Right renal cortex interstitium (tissue), 3 donors: ENCODE measurements around the gene NRARP. TPM values are rescaled to one million over a fixed set of nuclear protein-coding genes. Genes with fewer than 3 reads are reported as not detected.

Experiments
- DNase-seq, 3 donors: peaks; one replicate each; pipeline ENCODE4 v3.0.0-alpha.2; 2013; ENCODE audit warnings: low read depth in 3 of 3, low spot score in 2 of 3
- polyA plus RNA-seq, 3 donors: library from polyadenylated mRNA; unstranded; fragments of 120-200 nt; gene quantifications; one replicate each; pipeline ENCODE4 v1.2.1, GENCODE V29; 2013; ENCODE audit not compliant: insufficient read length in 3 of 3

Gene NRARP
- polyA plus RNA-seq, 3 donors, result 5.3 to 7.5 (median 6.4) TPM

GRCh38 chr9:137311986-137312851 lies 10.1 kb upstream of the NRARP start:
- no peak for DNase-seq

DNA sequence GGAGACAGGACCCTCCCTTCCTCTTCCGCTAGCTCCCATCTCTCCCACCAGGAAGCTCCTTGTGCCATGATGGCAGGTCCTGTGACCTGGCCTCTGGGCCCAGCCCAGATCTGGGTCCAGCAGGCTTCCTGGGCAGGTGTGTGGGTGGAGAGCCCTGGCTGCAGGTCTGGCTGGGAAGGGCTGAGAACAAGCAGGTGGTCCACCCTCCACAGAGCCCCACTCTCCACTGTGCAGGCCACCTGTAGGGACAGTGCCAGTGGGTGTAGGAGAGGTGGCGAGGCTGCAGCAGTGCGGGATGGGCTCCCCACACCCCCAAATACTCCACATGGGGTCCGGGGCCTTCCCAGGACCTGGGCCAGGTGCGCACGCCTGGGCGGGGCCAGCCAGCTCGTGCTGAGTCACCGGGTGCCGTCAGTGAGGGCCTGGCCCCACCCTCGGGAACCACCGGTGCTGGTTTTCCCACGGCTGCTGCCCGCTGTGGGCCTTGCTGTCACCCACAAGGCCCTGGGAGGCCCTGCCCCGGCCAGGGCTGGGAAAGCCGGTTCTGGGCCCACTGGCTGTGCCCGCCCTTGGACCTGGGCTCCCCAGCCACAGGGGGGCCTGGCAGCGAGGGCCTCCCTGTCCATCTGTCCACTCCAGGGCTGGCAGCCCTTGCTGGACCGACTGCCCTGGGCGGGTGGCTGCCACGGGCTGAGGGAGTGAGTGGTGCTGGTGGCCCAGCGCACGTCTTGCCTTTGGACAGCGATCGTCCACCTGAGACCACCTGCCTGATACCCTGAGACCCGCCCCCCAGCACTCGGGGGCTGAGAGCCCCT lies 9.3 kb upstream of the NRARP start:
- DNase-seq, result no peak

GRCh38 chr9:137310189-137311052 lies 8.3 kb upstream of the NRARP start:
- no peak for DNase-seq

- no peak for DNase-seq
Measured at GRCh38 chr9:137309368-137310188, 7.5 kb upstream of the NRARP start.

DNA sequence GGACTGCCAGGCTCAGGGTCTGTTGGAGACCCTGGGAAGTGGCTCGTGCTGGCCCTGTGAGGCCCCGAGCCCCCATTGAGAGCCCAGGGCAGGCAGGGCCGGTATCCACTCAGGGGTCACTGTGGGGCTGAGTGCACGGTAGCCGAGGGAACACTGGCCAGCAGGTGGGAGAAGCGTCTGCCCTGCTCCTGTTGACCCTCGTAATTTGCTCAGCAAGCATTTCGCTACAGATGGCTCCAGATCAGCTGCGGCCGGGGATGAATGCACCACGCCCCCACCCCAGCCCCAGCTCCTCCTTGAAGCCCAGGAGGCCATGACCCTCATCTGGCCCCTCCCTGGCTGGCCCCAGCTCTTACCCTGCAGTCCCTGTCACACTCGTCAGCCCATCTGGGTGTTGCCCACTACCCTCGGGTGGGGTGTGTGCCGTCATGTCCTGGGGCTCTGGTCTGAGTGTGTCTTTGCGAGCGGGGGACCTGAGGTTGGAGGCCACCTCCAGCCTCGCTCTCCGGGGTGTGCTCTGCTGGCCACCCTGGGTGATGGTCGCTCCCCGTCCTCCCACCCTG lies 6.1 kb upstream of the NRARP start:
- no peak for DNase-seq

DNA sequence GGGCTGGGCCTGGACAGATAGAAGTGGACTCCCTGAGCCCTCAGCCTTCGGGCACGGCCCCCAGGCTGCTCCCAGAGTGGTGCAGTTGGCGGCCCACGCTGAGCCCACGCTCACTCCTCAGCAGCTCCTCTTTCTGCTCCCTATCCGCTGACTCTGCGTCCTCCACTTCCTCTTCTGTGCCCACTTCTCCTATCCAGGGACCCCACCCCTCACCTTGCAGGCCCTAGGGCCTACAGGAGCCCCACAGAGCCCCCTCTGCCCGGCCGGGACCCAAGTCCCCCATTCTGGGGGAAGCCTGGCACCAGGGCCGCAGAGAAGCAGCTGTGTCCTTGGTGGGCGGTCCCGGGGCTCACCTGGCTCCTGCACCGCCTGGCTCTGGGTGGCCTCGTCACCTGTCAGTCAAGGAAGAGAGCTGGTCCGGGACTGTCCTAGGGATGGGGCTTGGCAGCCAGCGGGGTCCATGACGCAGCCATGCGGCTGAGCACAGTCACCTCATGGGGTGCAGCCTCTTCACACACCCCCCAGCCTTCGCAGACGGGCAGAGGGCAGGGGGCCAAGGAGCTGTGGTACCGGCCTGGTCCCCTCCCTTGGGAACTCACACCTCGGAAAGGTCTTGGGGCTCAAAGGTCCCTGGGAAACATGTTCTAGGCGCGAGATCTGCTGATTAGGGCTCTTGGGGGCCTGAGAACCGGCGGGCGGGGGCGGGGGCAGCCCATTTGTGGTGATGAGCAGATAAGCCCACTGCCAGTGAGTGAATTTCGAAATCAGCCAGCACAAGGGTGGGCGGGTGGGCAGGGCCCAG lies 5.4 kb upstream of the NRARP start:
- DNase-seq, result no peak

- DNase-seq, result no peak
Measured at GRCh38 chr9:137306850-137307254, 4.8 kb upstream of the NRARP start.

DNA sequence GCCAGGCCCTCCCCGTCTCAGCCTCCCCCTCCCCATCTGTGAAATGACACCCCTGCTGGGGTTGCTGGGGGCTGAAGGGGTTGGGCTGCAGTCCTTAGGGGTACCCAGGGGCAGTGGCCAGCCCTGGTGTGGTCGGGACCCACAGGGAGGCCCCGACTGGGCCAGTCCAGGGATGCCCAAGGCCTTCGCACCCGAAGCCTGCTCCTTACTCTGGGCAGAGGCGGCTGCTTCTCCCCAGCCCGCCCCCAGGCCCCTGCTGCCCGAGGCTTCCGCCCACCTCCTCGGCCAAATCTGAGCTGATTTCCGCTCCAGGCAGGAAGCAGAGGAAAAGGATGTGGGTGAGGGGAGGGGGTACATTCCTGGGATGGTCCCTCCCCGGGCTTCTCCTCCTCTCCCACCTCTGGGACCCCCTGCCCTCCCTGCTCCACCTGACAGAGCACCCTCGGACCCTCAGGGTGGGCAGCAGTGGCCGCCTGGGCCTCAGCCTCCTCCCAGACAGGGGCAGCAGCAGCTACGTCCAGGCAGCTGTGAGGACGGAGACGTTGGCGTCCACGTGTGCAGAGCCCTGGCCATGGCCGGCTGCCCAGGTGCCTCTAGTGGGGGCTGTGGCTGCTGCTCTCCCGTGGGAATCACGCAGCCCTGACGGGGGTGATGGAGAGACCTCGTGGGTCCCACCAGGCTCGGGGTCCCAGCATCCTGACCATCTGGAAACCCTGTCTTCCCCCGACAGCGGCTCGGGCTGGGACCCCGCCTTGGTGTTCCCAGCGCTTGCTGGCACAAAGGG lies 4.2 kb upstream of the NRARP start:
- DNase-seq, result no peak

GRCh38 chr9:137305798-137306065 lies 3.7 kb upstream of the NRARP start:
- no peak for DNase-seq

- no peak for DNase-seq
Measured at GRCh38 chr9:137305060-137305797, 3.2 kb upstream of the NRARP start.

GRCh38 chr9:137304383-137305059 lies 2.5 kb upstream of the NRARP start:
- no peak for DNase-seq

DNA sequence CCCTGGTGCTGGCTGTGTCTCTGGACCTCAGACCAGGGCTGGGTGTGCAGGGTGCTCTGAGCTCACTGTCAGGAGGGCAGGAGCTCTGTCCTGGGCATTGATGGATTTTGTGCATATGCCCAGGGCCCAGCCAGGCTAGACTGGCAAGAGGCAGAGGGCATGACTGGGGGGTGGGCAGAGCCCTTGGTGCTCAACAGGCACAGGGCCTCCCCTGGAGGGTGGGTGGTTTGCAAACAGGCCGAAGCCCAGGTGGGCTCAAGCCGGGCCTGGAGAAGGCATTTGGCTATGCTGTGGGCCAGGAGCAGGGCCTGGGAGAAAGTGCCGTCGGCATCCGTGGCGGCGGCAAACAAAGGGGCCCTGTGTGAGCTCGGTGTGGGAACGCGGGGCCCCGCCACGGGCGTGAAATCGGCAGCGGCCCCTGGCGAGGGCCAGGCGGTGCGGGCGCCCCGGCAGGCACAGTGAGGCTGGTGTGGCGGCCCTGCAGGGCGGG lies 1.9 kb upstream of the NRARP start:
- DNase-seq, result no peak

GRCh38 chr9:137303151-137303892 lies 1.3 kb upstream of the NRARP start:
- DNase-seq, result no peak

DNA sequence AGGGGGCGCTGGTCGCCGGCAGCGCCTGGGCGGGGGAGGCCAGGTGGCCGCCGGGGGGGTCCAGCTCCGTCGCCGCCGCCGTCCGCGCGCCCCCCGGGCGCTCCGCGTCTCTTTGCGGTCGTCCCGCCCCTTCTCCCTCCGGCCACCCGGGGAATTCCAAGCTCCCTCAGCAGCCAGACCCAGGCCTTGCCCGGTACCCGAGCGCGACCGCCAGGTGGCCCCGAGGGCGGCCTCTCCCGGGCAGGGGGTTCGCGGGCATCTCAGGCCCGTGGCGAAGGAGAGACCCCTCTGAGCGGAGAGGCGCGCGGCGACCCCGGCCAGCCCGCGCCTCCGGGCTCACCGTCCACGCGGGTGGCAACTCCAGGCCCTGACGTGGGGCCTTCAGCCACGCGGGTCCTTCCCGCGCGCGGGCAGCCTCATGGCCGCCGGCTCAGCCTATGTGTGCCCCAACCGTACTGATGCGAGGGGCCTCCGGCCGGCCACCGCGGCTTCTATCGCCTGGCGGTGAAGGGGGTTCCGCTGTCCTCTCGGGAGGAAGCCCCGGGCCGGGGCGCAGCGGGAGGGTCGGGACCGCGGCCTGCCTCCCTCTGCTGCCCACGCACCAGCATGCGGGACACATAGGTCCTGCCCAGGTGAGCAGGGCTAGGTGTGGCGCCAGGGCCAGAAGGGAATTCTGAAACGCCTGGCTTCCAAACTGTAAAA lies 529 bp upstream of the NRARP start:
- DNase-seq, result no peak

- no peak for DNase-seq
Measured at GRCh38 chr9:137301081-137301947, 757 bp downstream of the NRARP start.
